Measurements from ENCODE around the gene UST.
A peak's percentile ranks its signal among the peaks of the same experiment; 100 is the strongest.

UST gene, protein sequence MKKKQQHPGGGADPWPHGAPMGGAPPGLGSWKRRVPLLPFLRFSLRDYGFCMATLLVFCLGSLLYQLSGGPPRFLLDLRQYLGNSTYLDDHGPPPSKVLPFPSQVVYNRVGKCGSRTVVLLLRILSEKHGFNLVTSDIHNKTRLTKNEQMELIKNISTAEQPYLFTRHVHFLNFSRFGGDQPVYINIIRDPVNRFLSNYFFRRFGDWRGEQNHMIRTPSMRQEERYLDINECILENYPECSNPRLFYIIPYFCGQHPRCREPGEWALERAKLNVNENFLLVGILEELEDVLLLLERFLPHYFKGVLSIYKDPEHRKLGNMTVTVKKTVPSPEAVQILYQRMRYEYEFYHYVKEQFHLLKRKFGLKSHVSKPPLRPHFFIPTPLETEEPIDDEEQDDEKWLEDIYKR

GRCh38 chr6:148746363-148747144, at the start of gene UST:
Gene UST (plus strand): TSS chr6:148747030. CDS start chr6:148747431, 401 bp downstream.
- peak; percentile 87 for DNase-seq

DNA sequence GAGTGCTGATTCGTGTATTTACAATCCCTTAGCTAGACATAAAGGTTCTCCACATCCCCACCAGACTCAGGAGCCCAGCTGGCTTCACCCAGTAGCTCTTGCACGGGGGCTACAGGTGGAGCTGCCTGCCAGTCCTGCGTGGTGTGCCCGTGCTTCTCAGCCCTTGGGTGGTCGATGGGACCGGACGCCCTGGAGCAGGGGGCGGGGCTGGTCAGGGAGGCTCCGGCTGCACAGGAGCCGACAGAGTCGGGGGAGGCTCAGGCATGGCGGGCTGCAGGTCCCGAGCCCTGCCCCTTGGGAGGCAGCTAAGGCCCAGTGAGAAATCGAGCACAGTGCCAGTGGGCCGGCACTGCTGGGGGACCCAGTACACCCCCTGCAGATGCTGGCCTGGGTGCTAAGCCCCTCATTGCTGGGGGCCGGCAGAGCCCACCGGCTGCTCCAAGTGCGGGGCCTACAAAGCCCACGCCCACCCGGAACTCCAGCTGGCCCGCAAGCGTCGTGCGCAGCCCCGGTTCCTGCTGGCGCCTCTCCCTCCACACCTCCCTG, 48.9 kb upstream of the UST start:
- DNase-seq, result no peak

- no peak for DNase-seq
These were observed 48.1 kb upstream of the UST start for GRCh38 chr6:148698671-148699180.

DNA sequence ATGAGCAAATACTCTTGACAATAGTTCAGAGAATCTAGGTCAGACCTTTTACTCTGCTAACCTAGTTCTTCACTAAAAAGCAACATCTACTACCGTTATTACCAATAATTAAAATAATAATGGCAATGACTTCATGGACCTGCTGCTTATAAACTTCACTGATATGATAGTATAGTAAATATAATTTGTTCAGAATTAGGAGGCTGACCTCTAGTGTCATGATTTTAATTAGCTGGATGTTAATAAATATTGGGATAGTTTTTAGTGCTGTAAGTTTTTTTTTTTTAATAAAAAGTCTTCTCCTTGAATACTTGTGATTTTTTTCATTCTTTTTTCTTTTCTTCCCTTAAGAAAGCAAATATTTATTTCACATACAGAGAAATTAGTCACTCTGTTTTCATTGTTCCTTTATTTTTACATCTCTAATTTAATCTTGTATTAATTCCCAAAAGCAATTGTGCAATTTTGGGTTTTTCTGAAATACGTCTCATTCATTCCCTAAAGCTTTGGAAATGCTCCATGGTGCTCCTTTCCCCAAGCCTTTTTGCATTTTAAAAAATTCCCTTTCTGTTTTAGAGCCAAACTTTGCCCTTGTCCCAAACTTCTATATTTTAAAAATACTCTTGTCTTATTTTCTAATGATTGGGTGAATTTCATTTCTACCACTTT, 46.6 kb upstream of the UST start:
- peak; percentile 21 for DNase-seq

DNA sequence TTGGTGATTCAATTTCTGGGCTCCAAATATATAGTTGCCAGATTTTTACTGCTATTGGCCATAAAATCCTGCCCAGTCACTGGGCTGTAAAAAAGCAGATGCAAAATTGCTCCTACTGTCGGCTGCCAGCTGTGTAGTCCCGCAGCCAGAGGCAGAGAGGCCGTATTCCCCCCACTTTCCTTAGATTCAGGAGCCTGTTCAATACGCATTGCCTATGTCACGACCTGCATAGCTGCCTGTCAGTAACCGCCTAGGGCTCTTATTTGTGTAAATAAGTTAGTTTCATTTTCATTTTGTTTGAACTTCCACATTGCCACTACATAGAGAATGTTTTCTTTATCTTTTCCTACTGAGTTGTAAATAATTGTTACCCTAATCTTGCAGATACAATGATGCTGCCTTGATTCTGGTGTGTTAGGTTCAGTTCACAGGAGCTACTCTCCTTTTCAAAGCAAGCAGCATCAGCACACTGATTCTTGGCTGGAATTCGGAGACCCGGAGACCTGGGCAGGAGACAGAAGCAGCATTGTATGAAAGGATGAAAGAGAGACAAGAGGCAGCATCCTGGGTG, 46.0 kb upstream of the UST start:
- peak; percentile 84 for DNase-seq

DNA sequence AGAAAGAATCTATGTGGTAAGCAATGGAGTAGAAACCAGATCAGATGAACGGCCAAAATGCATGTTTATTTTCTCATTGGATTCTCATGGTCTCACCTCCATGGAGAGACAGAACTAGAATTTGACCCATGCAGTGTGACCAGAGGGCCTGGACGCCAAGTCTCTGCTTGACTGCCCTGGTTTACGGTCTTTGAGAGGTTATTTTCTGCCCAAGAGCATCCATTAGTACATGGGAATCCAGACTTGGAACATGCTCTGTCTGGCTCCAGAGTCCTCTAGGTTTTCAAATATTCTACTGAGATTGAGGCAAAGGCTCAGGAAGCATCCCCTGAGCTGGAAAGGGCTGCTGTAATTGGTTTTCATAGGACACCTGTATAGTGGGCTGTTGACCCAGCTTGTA, 45.5 kb upstream of the UST start:
- no peak for DNase-seq

- no peak for DNase-seq
These were observed 42.9 kb upstream of the UST start for GRCh38 chr6:148703900-148704299.

- DNase-seq, result no peak
These were observed 42.2 kb upstream of the UST start for GRCh38 chr6:148704400-148705246.

DNA sequence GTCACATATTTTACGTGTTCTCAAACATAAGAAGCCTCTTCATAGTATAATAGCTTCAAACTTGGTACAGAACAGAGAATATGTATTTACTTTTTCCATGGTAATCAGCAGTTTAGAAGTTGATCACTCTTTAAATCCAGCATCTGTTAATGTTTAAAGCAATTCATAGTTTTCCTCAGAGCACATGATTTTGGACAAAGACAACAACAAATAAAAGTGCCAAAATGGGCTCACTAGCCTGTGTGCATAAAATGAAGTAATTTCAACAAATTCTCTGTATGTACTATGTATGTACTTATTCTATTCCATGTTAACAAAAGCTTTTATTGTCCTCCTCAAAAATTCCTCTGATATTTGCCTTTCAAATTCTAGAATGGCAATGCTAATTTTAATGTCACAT, 38.1 kb upstream of the UST start:
- no peak for DNase-seq

- no peak for DNase-seq
These were observed 37.3 kb upstream of the UST start for GRCh38 chr6:148709577-148709976.

DNA sequence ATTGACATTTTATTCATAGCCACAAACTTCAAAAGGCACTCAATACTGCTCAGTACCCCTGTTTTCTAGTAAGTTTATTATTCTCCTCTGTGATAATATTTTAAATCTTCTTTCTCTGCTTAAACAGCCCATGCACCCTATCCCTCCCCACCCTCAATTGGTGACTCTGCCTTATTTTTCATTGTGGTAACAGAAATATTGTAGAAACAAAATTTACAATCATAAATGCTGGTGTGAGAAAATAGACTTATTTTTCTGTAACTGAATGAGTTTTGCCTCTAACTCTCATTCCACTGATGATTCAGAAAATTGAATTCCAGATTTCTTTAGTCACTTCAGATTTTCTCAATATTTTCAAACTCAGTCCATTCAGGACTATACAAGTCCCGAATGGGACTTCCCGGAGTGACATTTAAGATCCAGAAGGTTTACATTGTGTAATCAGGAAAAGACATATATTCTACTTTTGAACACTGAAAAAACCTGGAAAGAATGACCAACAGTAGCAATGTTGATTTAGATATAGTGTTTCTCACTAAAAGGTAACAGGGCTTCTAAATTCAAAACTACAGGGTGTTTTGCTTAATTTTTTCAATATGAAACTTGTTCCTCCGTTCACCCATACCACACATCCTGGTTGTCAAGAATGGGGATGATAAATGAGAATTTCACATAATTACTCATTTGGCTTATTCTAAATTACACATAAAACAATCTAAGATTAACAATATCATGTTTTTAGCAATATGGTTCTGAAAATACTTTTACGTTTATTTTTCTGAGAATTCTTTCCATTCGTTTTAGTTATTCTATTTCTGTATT, 34.8 kb upstream of the UST start:
- no peak for DNase-seq

GRCh38 chr6:148713033-148713738, 33.6 kb upstream of the UST start:
- DNase-seq, result no peak

DNA sequence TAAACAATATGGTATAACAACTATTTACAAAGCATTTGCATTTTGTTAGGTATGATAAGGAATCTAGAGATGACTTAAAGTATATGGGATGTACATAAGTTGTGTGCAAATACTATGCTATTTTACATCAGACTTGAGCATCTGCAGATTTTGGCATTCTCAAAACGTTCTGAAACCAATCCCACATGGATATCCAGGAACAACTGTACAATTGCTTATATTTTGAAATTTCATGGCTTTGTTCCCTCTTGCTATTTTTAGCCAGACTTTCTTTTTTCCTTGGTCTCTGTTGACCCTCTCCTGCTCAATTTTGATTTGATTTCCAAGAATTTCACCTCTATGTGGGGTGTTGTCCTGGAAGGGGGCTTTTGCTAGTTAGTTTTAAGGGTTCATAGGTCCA, 32.9 kb upstream of the UST start:
- no peak for DNase-seq

DNA sequence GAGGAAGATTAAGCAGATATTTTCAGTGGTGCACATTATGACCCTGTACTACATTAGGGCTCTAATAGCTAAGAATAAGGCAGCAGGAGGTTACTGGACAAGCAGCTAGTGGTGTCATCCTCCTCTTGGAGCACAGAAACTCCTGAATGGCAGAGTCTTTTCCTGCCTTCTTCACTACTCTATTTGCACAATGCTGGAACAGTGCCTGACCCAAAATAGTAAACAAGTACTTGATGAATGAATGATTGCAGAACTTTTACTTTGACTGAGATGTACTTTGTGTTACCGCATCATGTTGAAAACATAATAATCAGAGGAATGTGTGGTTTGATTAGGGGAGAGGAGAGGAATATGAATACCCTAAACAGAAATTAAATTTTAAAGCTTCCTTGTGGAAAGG, 30.0 kb upstream of the UST start:
- DNase-seq, result no peak

DNA sequence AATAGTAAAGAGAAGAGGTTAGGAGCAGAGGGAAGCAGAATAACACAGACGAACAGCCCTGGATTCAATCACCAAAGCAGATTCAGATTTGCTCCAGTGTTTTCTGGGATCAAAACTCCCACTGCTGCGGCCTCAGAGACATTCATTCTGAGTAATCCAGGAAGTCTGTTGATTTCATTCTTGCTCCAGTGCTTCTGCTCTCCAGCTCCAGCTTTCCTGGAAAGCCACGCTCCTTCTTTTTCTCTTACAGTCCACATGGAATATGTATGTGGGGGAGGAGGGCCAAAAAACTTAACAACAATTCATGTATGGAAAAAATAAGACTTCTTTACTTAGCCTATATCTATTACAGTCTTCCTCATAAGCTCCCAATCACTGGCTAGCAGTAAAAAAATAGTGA, 26.4 kb upstream of the UST start:
- no peak for DNase-seq

DNA sequence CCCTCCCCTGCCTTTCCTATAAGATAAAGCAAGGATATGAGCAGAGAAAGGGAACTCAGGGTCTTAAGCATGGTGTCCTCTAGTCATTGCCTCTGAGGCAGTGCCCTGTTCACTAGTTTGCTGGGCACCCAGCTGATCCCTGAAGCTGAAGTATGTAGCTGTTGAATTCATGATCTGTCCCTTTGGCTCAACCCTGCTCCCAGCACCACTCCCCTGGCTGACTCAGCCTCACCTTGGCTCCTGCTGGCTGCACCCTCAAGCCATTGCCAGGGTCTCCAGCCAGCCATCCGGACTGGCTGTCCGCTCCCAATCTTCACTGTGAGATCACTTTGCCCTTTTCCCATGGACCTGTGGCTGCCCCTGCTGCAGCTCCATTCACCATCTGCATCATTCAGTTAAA, 25.9 kb upstream of the UST start:
- no peak for DNase-seq

DNA sequence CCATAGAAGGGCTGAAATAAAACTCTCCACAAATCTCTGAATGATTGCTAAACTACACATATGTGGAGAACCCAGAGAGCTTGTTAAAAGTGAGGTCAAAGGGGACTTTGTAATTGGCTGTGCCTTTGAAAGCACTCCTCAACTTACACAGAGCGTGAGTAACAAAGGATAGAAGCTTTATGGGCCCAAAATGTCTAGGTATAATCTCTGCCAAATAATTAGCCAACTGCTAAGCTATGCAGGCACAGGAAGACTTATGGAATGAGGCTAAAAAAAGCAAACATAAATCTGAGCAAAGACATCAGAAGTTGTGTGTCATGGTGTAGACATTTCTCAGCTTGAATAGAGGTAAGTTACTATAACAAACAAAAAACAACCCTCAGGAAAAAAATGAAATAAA, 23.3 kb upstream of the UST start:
- no peak for DNase-seq

DNA sequence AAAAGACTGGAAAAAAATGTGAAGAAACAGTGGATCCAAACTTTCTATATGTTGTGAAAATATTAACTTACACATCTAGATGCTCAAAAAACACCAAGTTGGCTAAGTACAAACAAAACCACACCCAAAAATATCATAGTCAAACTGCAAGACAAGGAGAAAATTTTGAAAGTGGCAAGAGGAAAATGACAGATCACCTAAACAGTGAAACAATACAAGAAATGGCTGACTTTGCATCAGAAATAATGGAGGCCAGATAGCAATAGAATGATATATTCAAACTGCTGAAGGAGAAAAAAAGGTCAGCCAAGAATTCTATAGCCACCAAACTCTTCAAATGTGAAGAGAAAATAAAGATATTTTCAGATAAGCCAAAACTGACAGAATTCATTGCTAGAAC, 22.4 kb upstream of the UST start:
- DNase-seq, result no peak

DNA sequence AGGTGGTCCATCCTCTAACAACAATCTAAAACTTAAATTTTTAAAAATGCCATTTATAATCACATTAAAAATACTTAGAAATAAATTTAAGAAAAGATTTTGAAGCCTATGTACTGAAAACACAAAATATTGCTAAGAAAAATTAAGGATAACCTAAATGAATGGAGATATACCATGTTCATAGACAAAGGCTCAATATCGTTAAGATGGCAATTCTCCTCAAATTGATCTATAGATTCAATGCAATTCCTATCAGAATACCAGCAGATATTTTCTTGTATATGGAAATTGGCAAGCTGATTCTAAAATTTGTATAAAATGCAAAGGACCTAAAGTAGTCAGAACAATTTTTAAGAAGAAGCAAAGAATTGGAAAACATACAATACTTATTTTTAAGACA, 19.7 kb upstream of the UST start:
- no peak for DNase-seq

- peak; percentile 21 for DNase-seq
These were observed 10.8 kb upstream of the UST start for GRCh38 chr6:148735989-148736388.
